Right cardiac atrium (tissue), 5 donors: ENCODE data around the gene BACH1. TPM values are rescaled to one million over a fixed set of nuclear protein-coding genes. Genes with fewer than 3 reads are reported as not detected.
A peak's percentile ranks its signal among the peaks of the same experiment; 100 is the strongest.
"Not testable (repeated sequence)": the region's sequence is repeated elsewhere in the genome, so short reads cannot be mapped to it uniquely, and the experiment has no call there.

Source experiments
- ATAC-seq, 2 donors: fragments of 200-7000 bp; cut with Tn5 transposase; one replicate each; pipeline versions ENCODE4 v1.8.0 to v1.9.1; 2020; ENCODE audit warnings: moderate library complexity in 2 of 2, mild to moderate bottlenecking in 1 of 2
- DNase-seq, 3 donors: peaks; one replicate each; pipeline ENCODE4 v3.0.0-alpha.2; 2020
- H3K27ac ChIP-seq: one replicate; pipeline ENCODE4 v1.5.1; 2013; ENCODE audit warnings: mild to moderate bottlenecking, low read length, control low read depth, moderate library complexity
- H3K27me3 ChIP-seq: one replicate; pipeline ENCODE4 v1.6.1; 2013; ENCODE audit not compliant: control insufficient read depth, insufficient read depth
- H3K4me1 ChIP-seq: one replicate; pipeline ENCODE4 v1.6.1; 2013; ENCODE audit warnings: low read length; ENCODE audit not compliant: control insufficient read depth, insufficient read depth
- H3K4me3 ChIP-seq: one replicate; pipeline ENCODE4 v1.5.1; 2013; ENCODE audit warnings: low read length, control low read depth
- H3K9me3 ChIP-seq: one replicate; pipeline ENCODE4 v1.6.1; 2013; ENCODE audit warnings: low read length; ENCODE audit not compliant: control insufficient read depth
- WGBS: extraction: QIAGEN DNeasy Blood & Tissue Kit; methylation state at CpG from one replicate; pipeline ENCODE4 v1.1.7; 2013; 5-methylcytosine and 5-hydroxymethylcytosine counted together
- intact Hi-C, 4 donors: fragments of 100-400 bp; cut with DNase I; formaldehyde crosslinking; loops; one replicate each; pipeline versions ENCODE4 v1.11.0 to v1.14.0; 2022 to 2023
- long read RNA-seq, 4 donors: library from polyadenylated mRNA; unstranded; transcript quantifications; one replicate each; pipeline ENCODE4 v2.0.0, GENCODE V29; 2020 to 2021
- polyA plus RNA-seq: library from polyadenylated mRNA; stranded (reverse); fragments of 200-250 nt; gene quantifications from one replicate; pipeline ENCODE4 v1.2.3, GENCODE V29; 2013
- total RNA-seq, 4 donors: library from RNA; stranded (reverse); fragmentation: NEBNext Ultra II Directional; extraction: Animal tissue kit (Norgen Biotek cat#: 25700); gene quantifications; one replicate each; pipeline ENCODE4 v1.2.1, GENCODE V29; 2021
- donor health status: healthy with polysubstance abuse.
- donor health status: DM: no; HTN: yes; CAD: no.
- donor health status: DM: no; HTN: no; CAD: no.
- donor health status: DM: no; HTN: yes; CAD: no; lungs with severe emphysema.
- donor health status: DM: yes; HTN: yes; CAD: no.

Gene BACH1
- total RNA-seq (10 to 100 TPM; 44.8 to 68.3 (median 47.4) TPM), polyA plus RNA-seq (5.0 TPM)
- long read RNA-seq, donor 1, full-length matches to known transcripts = 6 of 16 reads
- long read RNA-seq, donor 1, partial matches to known transcripts = 2 of 16 reads
- long read RNA-seq, donor 1, other reads (novel, unspliced or antisense) = 8 of 16 reads
- long read RNA-seq, donor 2, full-length matches to known transcripts = 4 of 10 reads
- long read RNA-seq, donor 2, partial matches to known transcripts = 0 of 10 reads
- long read RNA-seq, donor 2, other reads (novel, unspliced or antisense) = 6 of 10 reads
- long read RNA-seq, donor 3, full-length matches to known transcripts = 6 of 57 reads
- long read RNA-seq, donor 3, partial matches to known transcripts = 9 of 57 reads
- long read RNA-seq, donor 3, other reads (novel, unspliced or antisense) = 42 of 57 reads
- long read RNA-seq, donor 4, full-length matches to known transcripts = 8 of 11 reads
- long read RNA-seq, donor 4, partial matches to known transcripts = 0 of 11 reads
- long read RNA-seq, donor 4, other reads (novel, unspliced or antisense) = 3 of 11 reads

GRCh38 chr21:29298348-29299045 lies at the start of gene BACH1:
Gene BACH1, plus strand, starts transcription at chr21:29298922. Its CDS starts 22,359 bp downstream, at chr21:29321281.
- H3K4me1 ChIP-seq = peaks cover 9% of the 10 kb centered on the region
- DNase-seq (peak; percentile 93 to 97 (median 96)), ATAC-seq (peak; percentile 95)
- H3K27me3 ChIP-seq = no peaks in the 10 kb centered on the region
- peak within 1 kb of the TSS; percentile 99 for H3K4me3 ChIP-seq
- intact Hi-C loops = loop anchor here in 1 of 4 donors (5.0 kb wide), 1 partner anchor 131 kb away; no protein-coding TSS in a partner anchor
- 5% methylated on average over 86 of the region's 87 CpGs for WGBS
- peak within 1 kb of the TSS; percentile 77 for H3K27ac ChIP-seq
- H3K9me3 ChIP-seq = no peaks in the 10 kb centered on the region

- H3K27ac ChIP-seq, H3K4me3 ChIP-seq, ATAC-seq, H3K4me1 ChIP-seq, H3K9me3 ChIP-seq, H3K27me3 ChIP-seq, intact Hi-C loops, DNase-seq: not testable (repeated sequence)
These were observed 49.4 kb upstream of the BACH1 start for GRCh38 chr21:29249289-29249688.

GRCh38 chr21:29250636-29251035 lies 48.1 kb upstream of the BACH1 start:
- no peak for DNase-seq
- Histone ChIP-seq H3K27me3 (no peaks in the 10 kb centered on the region), H3K27ac (no peak overlapping the region), H3K4me3 (no peak overlapping the region), H3K9me3 (no peaks in the 10 kb centered on the region), H3K4me1 (no peaks in the 10 kb centered on the region)
- ATAC-seq = no peak
- WGBS = 82% methylated on average over 5 of the region's 5 CpGs
- intact Hi-C loops = no loop called here

- H3K27ac ChIP-seq, H3K9me3 ChIP-seq, DNase-seq, H3K4me3 ChIP-seq, H3K4me1 ChIP-seq, ATAC-seq, intact Hi-C loops, H3K27me3 ChIP-seq: not testable (repeated sequence)
These were observed 44.9 kb upstream of the BACH1 start for GRCh38 chr21:29253861-29254260.

GRCh38 chr21:29254550-29254949 lies 44.2 kb upstream of the BACH1 start:
- H3K27ac ChIP-seq = no peak overlapping the region
- ATAC-seq (no peak), DNase-seq (no peak)
- WGBS = 96% methylated on average over 1 of the region's 1 CpG
- no peaks in the 10 kb centered on the region for H3K9me3 ChIP-seq
- no peak overlapping the region for H3K4me3 ChIP-seq
- H3K4me1 ChIP-seq = peaks cover 2% of the 10 kb centered on the region
- intact Hi-C loops = no loop called here
- H3K27me3 ChIP-seq = no peaks in the 10 kb centered on the region

- H3K4me1 ChIP-seq = peaks cover 2% of the 10 kb centered on the region
- no peak overlapping the region for H3K27ac ChIP-seq
- H3K27me3 ChIP-seq = no peaks in the 10 kb centered on the region
- no peaks in the 10 kb centered on the region for H3K9me3 ChIP-seq
- H3K4me3 ChIP-seq = no peak overlapping the region
- intact Hi-C loops = no loop called here
- no peak for ATAC-seq
- DNase-seq = no peak
- 65% methylated on average over 7 of the region's 7 CpGs for WGBS
These were observed 42.4 kb upstream of the BACH1 start for GRCh38 chr21:29256126-29256910.

- ATAC-seq (no peak), DNase-seq (no peak)
- intact Hi-C loops = no loop called here
- no peak overlapping the region for H3K4me3 ChIP-seq
- H3K27ac ChIP-seq = no peak overlapping the region
- H3K4me1 ChIP-seq = peaks cover 2% of the 10 kb centered on the region
- no peaks in the 10 kb centered on the region for H3K9me3 ChIP-seq
- H3K27me3 ChIP-seq = no peaks in the 10 kb centered on the region
- 90% methylated on average over 2 of the region's 2 CpGs for WGBS
These were observed 41.0 kb upstream of the BACH1 start for GRCh38 chr21:29257701-29258100.

- peaks cover 2% of the 10 kb centered on the region for H3K4me1 ChIP-seq
- no peak overlapping the region for H3K4me3 ChIP-seq
- ATAC-seq (peak; percentile 49 to 50), DNase-seq (no peak)
- no peak overlapping the region for H3K27ac ChIP-seq
- intact Hi-C loops = no loop called here
- no peaks in the 10 kb centered on the region for H3K27me3 ChIP-seq
- no peaks in the 10 kb centered on the region for H3K9me3 ChIP-seq
- 36% methylated on average over 5 of the region's 5 CpGs for WGBS
These were observed 39.9 kb upstream of the BACH1 start for GRCh38 chr21:29258626-29259338.

GRCh38 chr21:29260461-29260860 lies 38.3 kb upstream of the BACH1 start:
- ATAC-seq = no peak
- 97% methylated on average over 2 of the region's 2 CpGs for whole genome bisulfite sequencing
- intact Hi-C loops = no loop called here
- Histone ChIP-seq H3K27ac (no peak overlapping the region), H3K27me3 (no peaks in the 10 kb centered on the region), H3K4me1 (peaks cover 2% of the 10 kb centered on the region), H3K9me3 (no peaks in the 10 kb centered on the region), H3K4me3 (no peak overlapping the region)
- DNase-seq = no peak
